ENCODE measurements around the gene CACNA1C. TPM values are rescaled to one million over a fixed set of nuclear protein-coding genes. Genes with fewer than 3 reads are reported as not detected.

CACNA1C gene
- polyA plus RNA-seq, 1 of the 3 experiments (the other 2 are of a cell fraction): 1.5 TPM

- Histone ChIP-seq H3K4me3 (ENCODE audit: low read depth in 2 of 2, low read length in 1 of 2) (no peak overlapping the region), H3K36me3 (replicated peaks in 1 of 2; ENCODE audit: control insufficient read depth in 1 of 2, insufficient read depth in 2 of 2, low read length in 1 of 2) (peaks cover 0 to 6% of the 10 kb centered on the region in 2 experiments), H3K9me3 (no peaks in the 10 kb centered on the region), H4K20me1 (ENCODE audit: insufficient read depth) (no peaks in the 10 kb centered on the region), H3K9me2 (no peaks in the 10 kb centered on the region), H3K79me2 (ENCODE audit: insufficient read depth) (no peaks in the 10 kb centered on the region), H3K4me1 (ENCODE audit: control insufficient read depth in 1 of 2, insufficient read depth in 2 of 2, low read depth in 1 of 2, low read length in 1 of 2) (no peaks in the 10 kb centered on the region), H3K27ac (ENCODE audit: low read depth in 2 of 2, low read length in 1 of 2) (no peak overlapping the region), H3K27me3 (ENCODE audit: insufficient read depth) (no peaks in the 10 kb centered on the region; the same call in 1 of the 2 replicates), H3F3A (replicated peaks; ENCODE audit: insufficient read depth) (no peaks in the 10 kb centered on the region), H2AFZ (ENCODE audit: low read depth) (no peak overlapping the region), H3K4me2 (no peak overlapping the region), H3K9ac (no peak overlapping the region)
- TF ChIP-seq REST (IDR thresholded peaks at IDR 0.05; ENCODE audit: low read depth, low read length): no peak
- TF ChIP-seq POLR2AphosphoS5 (IDR thresholded peaks at IDR 0.05; ENCODE audit: low read depth, low read length): no peak
- DNase-seq: no peak
- 61% methylated on average over 3 of the region's 3 CpGs for WGBS (ENCODE audit: low lambda C conversion rate)
- ChIA-PET POLR2A (no interaction called here), CTCF (interaction anchor here (1.1 kb wide), 1 partner anchor 16 kb away, joined by 7 read pairs; no protein-coding TSS in a partner anchor)
Measured at GRCh38 chr12:2666846-2667245, 614.1 kb downstream of the CACNA1C start.

- Histone ChIP-seq H4K20me1 (ENCODE audit: insufficient read depth) (no peaks in the 10 kb centered on the region), H3K79me2 (ENCODE audit: insufficient read depth) (no peaks in the 10 kb centered on the region), H3K9me2 (no peaks in the 10 kb centered on the region), H3F3A (replicated peaks; ENCODE audit: insufficient read depth) (no peaks in the 10 kb centered on the region), H3K4me2 (no peak overlapping the region), H3K9ac (no peak overlapping the region), H3K4me3 (ENCODE audit: low read depth in 2 of 2, low read length in 1 of 2) (no peak overlapping the region), H3K36me3 (replicated peaks in 1 of 2; ENCODE audit: control insufficient read depth in 1 of 2, insufficient read depth in 2 of 2, low read length in 1 of 2) (peaks cover 0 to 6% of the 10 kb centered on the region in 2 experiments), H2AFZ (ENCODE audit: low read depth) (no peak overlapping the region), H3K27me3 (ENCODE audit: insufficient read depth) (no peaks in the 10 kb centered on the region; the same call in 1 of the 2 replicates), H3K4me1 (ENCODE audit: control insufficient read depth in 1 of 2, insufficient read depth in 2 of 2, low read depth in 1 of 2, low read length in 1 of 2) (no peaks in the 10 kb centered on the region), H3K9me3 (no peaks in the 10 kb centered on the region), H3K27ac (ENCODE audit: low read depth in 2 of 2, low read length in 1 of 2) (no peak overlapping the region)
- CTCF ChIA-PET: interaction anchor here (1.1 kb wide), 1 partner anchor 15 kb away, joined by 7 read pairs; no protein-coding TSS in a partner anchor
- 57% methylated on average over 14 of the region's 17 CpGs for WGBS (ENCODE audit: low lambda C conversion rate)
- POLR2A ChIA-PET: no interaction called here
- no peak for DNase-seq
- TF ChIP-seq USF2 (IDR thresholded peaks at IDR 0.05; ENCODE audit: borderline replicate concordance, low read depth, low read length) (no peak), GABPA (IDR thresholded peaks at IDR 0.05; ENCODE audit: low read depth) (no peak), RCOR1 (IDR thresholded peaks at IDR 0.05; ENCODE audit: low read length) (no peak), EZH2phosphoT487 (IDR thresholded peaks at IDR 0.05; ENCODE audit: borderline replicate concordance, low read depth) (no peak), RXRA (IDR thresholded peaks at IDR 0.05; ENCODE audit: borderline replicate concordance, low read depth) (no peak), CHD2 (IDR thresholded peaks at IDR 0.05; ENCODE audit: low read length, partially characterized antibody) (no peak), EP300 (IDR thresholded peaks at IDR 0.05; ENCODE audit: borderline replicate concordance in 1 of 2, low read depth in 1 of 2, low read length in 1 of 2) (no peak), REST (IDR thresholded peaks at IDR 0.05; ENCODE audit: low read depth, low read length) (no peak), YY1 (IDR thresholded peaks at IDR 0.05; ENCODE audit: low read depth) (no peak), ZBTB33 (IDR thresholded peaks at IDR 0.05; ENCODE audit: borderline replicate concordance, low read depth) (no peak), POLR2AphosphoS5 (IDR thresholded peaks at IDR 0.05; ENCODE audit: low read depth, low read length) (no peak), FOXM1 (IDR thresholded peaks at IDR 0.05; ENCODE audit: low read depth) (no peak), MXI1 (IDR thresholded peaks at IDR 0.05; ENCODE audit: low read depth, low read length) (no peak), RAD21 (IDR thresholded peaks at IDR 0.05; ENCODE audit: low read length) (no peak)
Measured at GRCh38 chr12:2667716-2668440, 615.1 kb downstream of the CACNA1C start.
